ENCODE results near the gene CDC42.
"Not testable (repeated sequence)": the region's sequence is repeated elsewhere in the genome, so short reads cannot be mapped to it uniquely, and the experiment has no call there.

CDC42 gene

GRCh38 chr1:22052115-22053016 lies at the start of gene CDC42:
CDC42 (plus strand) TSS chr1:22052709; CDS start chr1:22078479, 25,770 bp downstream.
- peak; percentile 97 for DNase-seq

GRCh38 chr1:22002875-22003274 lies 49.6 kb upstream of the CDC42 start:
- not testable (repeated sequence) for DNase-seq

GRCh38 chr1:22003959-22004358 lies 48.5 kb upstream of the CDC42 start:
- DNase-seq: not testable (repeated sequence)

- DNase-seq: not testable (repeated sequence)
Observed at GRCh38 chr1:22005261-22006149, 47.0 kb upstream of the CDC42 start.

- not testable (repeated sequence) for DNase-seq
Observed at GRCh38 chr1:22006736-22007135, 45.8 kb upstream of the CDC42 start.

GRCh38 chr1:22007262-22007661 lies 45.2 kb upstream of the CDC42 start:
- not testable (repeated sequence) for DNase-seq

GRCh38 chr1:22009566-22009965 lies 42.9 kb upstream of the CDC42 start:
- DNase-seq: not testable (repeated sequence)

- DNase-seq: not testable (repeated sequence)
Observed at GRCh38 chr1:22012752-22013151, 39.8 kb upstream of the CDC42 start.

GRCh38 chr1:22014575-22015206 lies 37.8 kb upstream of the CDC42 start:
- DNase-seq: not testable (repeated sequence)

GRCh38 chr1:22018583-22019559 lies 33.6 kb upstream of the CDC42 start:
- DNase-seq: no peak

- no peak for DNase-seq
Observed at GRCh38 chr1:22021061-22021460, 31.4 kb upstream of the CDC42 start.

GRCh38 chr1:22024485-22025367 lies 27.8 kb upstream of the CDC42 start:
- DNase-seq: peak; percentile 91

- DNase-seq: peak; percentile 94
Observed at GRCh38 chr1:22025368-22026155, 26.9 kb upstream of the CDC42 start.

- DNase-seq: no peak
Observed at GRCh38 chr1:22026924-22027289, 25.6 kb upstream of the CDC42 start.

GRCh38 chr1:22030057-22030456 lies 22.5 kb upstream of the CDC42 start:
- DNase-seq: no peak

GRCh38 chr1:22030473-22030872 lies 22.0 kb upstream of the CDC42 start:
- no peak for DNase-seq

GRCh38 chr1:22031214-22031962 lies 21.1 kb upstream of the CDC42 start:
- no peak for DNase-seq

GRCh38 chr1:22034834-22035233 lies 17.7 kb upstream of the CDC42 start:
- not testable (repeated sequence) for DNase-seq

- DNase-seq: no peak
Observed at GRCh38 chr1:22037520-22037919, 15.0 kb upstream of the CDC42 start.
